ENCODE data around the gene SNAP25. TPM values are rescaled to one million over a fixed set of nuclear protein-coding genes. Genes with fewer than 3 reads are reported as not detected.

Gene SNAP25
- total RNA-seq, 4 donors from 2014 or later = 0.34 to 2.1 TPM; not detected in 2

- TF ChIP-seq CTCF (IDR thresholded peaks at IDR 0.05) (no peak), POLR2A (IDR thresholded peaks at IDR 0.05) (no peak)
- WGBS, 2 donors = 74 to 85% methylated on average over 2 of the region's 2 CpGs
- DNase-seq (ENCODE audit: low spot score in 2 of 2) = no peak
- intact Hi-C loops (cut with DNase I; ENCODE audit: low total_unique reads) = no loop called here
- no peak overlapping the region for H3K4me3 ChIP-seq (ENCODE audit: low read depth, poor library complexity, severe bottlenecking)
Measured at GRCh38 chr20:10242166-10242565, 23.5 kb downstream of the SNAP25 start.

GRCh38 chr20:10247440-10247839, 28.8 kb downstream of the SNAP25 start:
- DNase-seq (ENCODE audit: low spot score in 2 of 2) = no peak
- intact Hi-C loops (cut with DNase I; ENCODE audit: low total_unique reads) = no loop called here
- WGBS, 2 donors = 85 to 94% methylated on average over 3 of the region's 3 CpGs
- TF ChIP-seq POLR2A (IDR thresholded peaks at IDR 0.05) = no peak
- TF ChIP-seq CTCF (IDR thresholded peaks at IDR 0.05) = no peak
- H3K4me3 ChIP-seq (ENCODE audit: low read depth, poor library complexity, severe bottlenecking) = no peak overlapping the region

- 64% methylated on average over 6 of the region's 6 CpGs for WGBS, 2 donors
Measured at GRCh38 chr20:10249048-10249770, 30.6 kb downstream of the SNAP25 start.

GRCh38 chr20:10249822-10250221, 31.2 kb downstream of the SNAP25 start:
- DNase-seq (ENCODE audit: low spot score in 2 of 2) = no peak
- WGBS, 2 donors = 68 to 70% methylated on average over 2 of the region's 2 CpGs
- intact Hi-C loops (cut with DNase I; ENCODE audit: low total_unique reads) = no loop called here

More at GRCh38 chr20:10249048-10249770, 30.6 kb downstream of the SNAP25 start:
- no peak for DNase-seq (ENCODE audit: low spot score in 2 of 2)
- intact Hi-C loops (cut with DNase I; ENCODE audit: low total_unique reads) = no loop called here
- no peak overlapping the region for H3K4me3 ChIP-seq (ENCODE audit: low read depth, poor library complexity, severe bottlenecking)
- TF ChIP-seq POLR2A (IDR thresholded peaks at IDR 0.05) = no peak
- no peak for TF ChIP-seq CTCF (IDR thresholded peaks at IDR 0.05)

GRCh38 chr20:10250902-10251301, 32.3 kb downstream of the SNAP25 start:
- TF ChIP-seq POLR2A (IDR thresholded peaks at IDR 0.05) (no peak), CTCF (IDR thresholded peaks at IDR 0.05) (no peak)
- no peak for DNase-seq (ENCODE audit: low spot score in 2 of 2)
- WGBS, 2 donors = 91% methylated on average over 5 of the region's 5 CpGs
- intact Hi-C loops (cut with DNase I; ENCODE audit: low total_unique reads) = no loop called here
- no peak overlapping the region for H3K4me3 ChIP-seq (ENCODE audit: low read depth, poor library complexity, severe bottlenecking)

More at GRCh38 chr20:10249822-10250221, 31.2 kb downstream of the SNAP25 start:
- no peak overlapping the region for H3K4me3 ChIP-seq (ENCODE audit: low read depth, poor library complexity, severe bottlenecking)
- TF ChIP-seq POLR2A (IDR thresholded peaks at IDR 0.05) = no peak
- TF ChIP-seq CTCF (IDR thresholded peaks at IDR 0.05) = no peak

GRCh38 chr20:10253780-10254179, 35.1 kb downstream of the SNAP25 start:
- no peak for DNase-seq (ENCODE audit: low spot score in 2 of 2)
- TF ChIP-seq CTCF (IDR thresholded peaks at IDR 0.05) = no peak
- TF ChIP-seq POLR2A (IDR thresholded peaks at IDR 0.05) = no peak
- intact Hi-C loops (cut with DNase I; ENCODE audit: low total_unique reads) = no loop called here
- H3K4me3 ChIP-seq (ENCODE audit: low read depth, poor library complexity, severe bottlenecking) = no peak overlapping the region
- WGBS, 2 donors = 56 to 76% methylated on average over 2 to 3 of the region's 3 CpGs
